ENCODE results near the gene NXN.
"Not testable (repeated sequence)": the region's sequence is repeated elsewhere in the genome, so short reads cannot be mapped to it uniquely, and the experiment has no call there.

The NXN gene

DNA sequence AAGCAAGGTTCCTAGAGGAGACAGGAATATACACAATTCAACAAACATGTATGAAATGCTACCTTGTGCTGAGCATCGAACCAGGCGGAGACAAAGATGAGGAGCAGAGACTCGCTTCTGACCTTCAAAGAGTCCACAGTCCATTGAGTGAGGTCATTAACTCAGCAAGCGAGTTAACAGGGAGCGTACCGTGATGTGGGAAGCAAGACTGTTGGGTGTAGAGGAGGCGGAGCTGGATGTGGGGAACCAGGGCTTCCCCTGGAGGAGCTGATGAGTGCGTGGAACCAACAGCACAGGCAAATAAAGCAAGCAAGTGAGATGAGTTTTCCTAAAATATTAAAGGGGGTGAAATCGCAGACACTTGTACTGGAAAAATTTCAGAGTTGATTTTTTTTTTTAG is 65.0 kb downstream of the NXN start:
- no peak for DNase-seq (ENCODE audit: low spot score)
- TF ChIP-seq, protein P1, sequence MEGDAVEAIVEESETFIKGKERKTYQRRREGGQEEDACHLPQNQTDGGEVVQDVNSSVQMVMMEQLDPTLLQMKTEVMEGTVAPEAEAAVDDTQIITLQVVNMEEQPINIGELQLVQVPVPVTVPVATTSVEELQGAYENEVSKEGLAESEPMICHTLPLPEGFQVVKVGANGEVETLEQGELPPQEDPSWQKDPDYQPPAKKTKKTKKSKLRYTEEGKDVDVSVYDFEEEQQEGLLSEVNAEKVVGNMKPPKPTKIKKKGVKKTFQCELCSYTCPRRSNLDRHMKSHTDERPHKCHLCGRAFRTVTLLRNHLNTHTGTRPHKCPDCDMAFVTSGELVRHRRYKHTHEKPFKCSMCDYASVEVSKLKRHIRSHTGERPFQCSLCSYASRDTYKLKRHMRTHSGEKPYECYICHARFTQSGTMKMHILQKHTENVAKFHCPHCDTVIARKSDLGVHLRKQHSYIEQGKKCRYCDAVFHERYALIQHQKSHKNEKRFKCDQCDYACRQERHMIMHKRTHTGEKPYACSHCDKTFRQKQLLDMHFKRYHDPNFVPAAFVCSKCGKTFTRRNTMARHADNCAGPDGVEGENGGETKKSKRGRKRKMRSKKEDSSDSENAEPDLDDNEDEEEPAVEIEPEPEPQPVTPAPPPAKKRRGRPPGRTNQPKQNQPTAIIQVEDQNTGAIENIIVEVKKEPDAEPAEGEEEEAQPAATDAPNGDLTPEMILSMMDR (IDR thresholded peaks at IDR 0.05; ENCODE audit: extremely low read depth, missing control alignments): no peak

DNA sequence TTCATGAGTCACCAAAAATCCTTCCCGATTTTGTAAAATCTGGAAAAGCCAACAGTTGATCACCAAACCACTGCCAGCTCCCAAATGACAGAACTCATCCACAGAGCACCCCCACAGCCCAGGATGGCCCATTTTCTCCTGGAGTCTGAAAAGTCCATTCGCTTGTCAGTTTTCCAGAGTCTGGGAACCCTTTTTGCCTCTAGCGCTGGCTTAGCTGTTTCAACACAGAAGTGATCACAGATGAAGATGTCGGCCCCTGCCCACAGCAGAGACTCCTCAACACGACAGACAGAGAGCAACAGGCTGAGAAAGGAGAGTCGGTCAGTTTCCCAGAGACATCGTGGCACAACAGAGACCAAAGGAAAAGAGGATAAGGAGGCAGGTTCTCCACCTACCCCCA is 66.4 kb downstream of the NXN start:
- TF ChIP-seq, protein P1 (IDR thresholded peaks at IDR 0.05; ENCODE audit: extremely low read depth, missing control alignments): no peak
- no peak for DNase-seq (ENCODE audit: low spot score)

DNA sequence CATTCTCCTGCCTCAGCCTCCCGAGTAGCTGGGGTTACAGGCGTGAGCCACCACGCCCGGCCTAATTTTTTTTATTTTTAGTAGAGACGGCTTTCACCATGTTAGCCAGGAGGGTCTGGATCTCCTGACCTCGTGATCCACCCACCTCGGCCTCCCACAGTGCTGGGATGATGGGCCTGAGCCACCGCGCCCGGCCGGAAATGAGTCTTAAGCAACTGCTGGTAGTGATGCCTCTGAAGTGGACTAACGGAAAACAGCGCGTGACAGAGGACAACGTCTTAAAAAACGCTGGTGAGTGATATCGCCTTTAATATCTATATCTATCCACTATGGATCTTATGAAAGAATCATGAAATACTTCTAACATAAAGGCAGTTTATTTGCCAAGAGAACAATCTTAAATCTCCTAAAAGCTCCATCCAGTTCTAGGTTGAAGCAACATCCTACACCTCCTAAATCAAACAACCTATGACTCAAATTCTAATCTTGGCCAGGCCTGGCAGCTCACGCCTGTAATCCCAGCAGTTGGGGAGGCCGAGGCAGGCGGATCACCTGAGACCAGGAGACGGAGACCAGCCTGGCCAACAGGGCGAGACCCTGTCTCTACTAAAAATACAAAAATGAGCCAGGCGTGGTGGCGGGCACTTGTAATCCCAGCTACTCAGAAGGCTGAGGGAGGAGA is 69.8 kb downstream of the NXN start:
- TF ChIP-seq, protein P1 (IDR thresholded peaks at IDR 0.05; ENCODE audit: extremely low read depth, missing control alignments): no peak
- DNase-seq (ENCODE audit: low spot score): no peak

DNA sequence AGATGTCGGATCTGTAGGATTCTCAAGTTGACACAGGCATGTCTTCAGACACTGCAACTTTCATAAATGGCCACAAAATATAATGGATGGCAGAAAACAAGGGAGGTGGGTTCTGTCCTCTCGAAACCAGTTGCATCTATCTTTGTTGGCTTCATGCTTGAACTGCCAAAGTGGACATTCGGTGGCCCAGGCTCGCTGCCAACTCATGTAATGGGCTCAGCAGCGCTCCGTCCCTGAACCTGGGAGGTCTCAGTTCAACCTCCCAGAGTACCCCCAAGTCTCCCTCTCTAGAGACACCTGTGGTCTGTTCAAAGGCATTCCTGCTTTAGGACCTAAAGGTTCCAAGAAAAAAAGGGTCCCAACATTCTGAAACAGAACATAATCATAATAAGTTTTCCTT is 71.9 kb downstream of the NXN start:
- DNase-seq (ENCODE audit: low spot score): no peak
- TF ChIP-seq, protein P1 (IDR thresholded peaks at IDR 0.05; ENCODE audit: extremely low read depth, missing control alignments): no peak

DNA sequence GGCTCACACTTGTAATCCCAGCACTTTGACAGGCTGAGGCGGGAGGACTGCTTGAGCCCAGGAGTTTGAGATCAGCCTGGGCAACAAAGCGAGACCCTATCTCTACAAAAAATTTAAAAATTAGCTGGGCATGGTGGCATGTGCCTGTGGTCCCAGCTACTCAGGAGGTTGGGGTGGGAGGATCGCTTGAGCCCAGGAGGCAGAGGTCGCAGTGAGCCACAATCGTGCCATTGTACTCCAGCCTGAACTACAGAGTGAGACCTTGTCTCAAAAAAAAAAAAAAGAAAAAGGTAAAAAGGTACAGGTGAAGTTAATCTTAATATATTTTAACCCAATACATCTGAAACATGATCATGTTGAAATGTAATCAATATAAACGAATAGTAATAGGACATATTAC is 73.9 kb downstream of the NXN start:
- DNase-seq (ENCODE audit: low spot score): not testable (repeated sequence)

DNA sequence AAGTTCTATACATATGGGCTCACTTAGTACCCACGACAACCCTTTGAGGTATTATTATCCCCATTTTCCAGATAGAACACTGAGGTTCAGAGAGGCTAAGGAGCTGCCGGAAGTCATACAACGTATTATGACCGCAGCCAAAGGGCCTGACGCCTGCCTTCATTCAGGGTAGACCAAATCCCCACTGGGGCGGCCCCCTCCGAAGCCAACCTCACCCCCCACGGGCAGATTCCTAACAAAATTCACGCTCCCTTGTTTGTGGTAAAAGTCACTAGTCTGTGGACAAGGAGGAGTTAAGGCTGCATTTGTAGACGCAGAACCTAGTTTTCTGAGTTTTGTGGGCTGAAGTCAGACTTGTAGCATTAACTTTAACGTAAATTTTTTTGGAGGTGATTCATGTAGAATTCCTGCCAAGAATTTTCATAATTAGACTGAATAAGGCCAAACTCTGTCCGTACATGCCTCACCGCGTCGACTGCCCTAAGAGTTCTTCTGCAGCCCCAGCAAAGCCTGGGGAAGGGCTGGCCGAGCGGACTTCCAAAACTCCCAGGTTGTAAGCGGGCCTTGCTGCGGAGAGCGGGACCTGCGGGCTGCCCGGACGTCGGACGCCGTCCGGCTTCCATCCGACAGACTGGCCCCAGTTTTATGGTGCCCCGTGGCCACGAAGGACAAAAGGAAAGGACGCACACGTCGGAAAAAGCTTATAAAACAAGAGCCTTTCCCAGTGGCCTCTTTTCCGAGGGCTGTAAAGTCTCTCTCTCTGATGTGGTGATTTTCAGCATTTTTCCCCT is 75.7 kb downstream of the NXN start:
- DNase-seq (ENCODE audit: low spot score): no peak
- TF ChIP-seq, protein P1 (IDR thresholded peaks at IDR 0.05; ENCODE audit: extremely low read depth, missing control alignments): no peak

DNA sequence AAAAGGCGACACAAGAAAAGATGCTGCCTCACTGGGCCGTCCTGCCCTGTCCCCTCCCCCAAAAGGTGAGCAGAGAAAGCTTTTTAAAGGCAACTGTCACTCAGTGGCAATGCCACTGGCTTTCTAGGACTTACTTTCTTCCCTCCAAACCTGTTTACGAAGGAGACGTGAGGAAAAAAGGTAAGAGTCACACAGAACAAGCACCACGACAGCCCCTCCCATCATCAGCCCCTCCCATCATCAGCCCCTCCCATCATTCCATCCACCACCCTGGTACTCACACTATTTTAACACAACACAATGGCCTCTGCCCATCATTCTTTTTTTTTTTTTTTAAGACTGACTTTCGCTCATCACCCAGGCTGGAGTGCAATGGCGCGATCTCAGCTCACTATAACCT is 77.1 kb downstream of the NXN start:
- no peak for DNase-seq (ENCODE audit: low spot score)
- TF ChIP-seq, protein P1 (IDR thresholded peaks at IDR 0.05; ENCODE audit: extremely low read depth, missing control alignments): no peak

Measured in GM20000 (cell line).